Activated CD8-positive, alpha-beta T cell treated with anti-CD3 and anti-CD28 coated beads for 36 hours (primary cell): Measurements from ENCODE around the gene THUMPD3. TPM values are rescaled to one million over a fixed set of nuclear protein-coding genes. Genes with fewer than 3 reads are reported as not detected.

Source experiments
- ATAC-seq: fragments of 200-7000 bp; cut with Tn5 transposase; one replicate; pipeline ENCODE4 v1.10.0; 2021; ENCODE audit warnings: mild to moderate bottlenecking, moderate library complexity
- CTCF ChIA-PET: fragments of 350-600 bp; sonication (Branson Sonifier 250); formaldehyde crosslinking; loops from one replicate; lab custom pipeline; 2021; ENCODE audit warnings: antibody characterized with exemption; lab: Charles Lee
- POLR2A ChIA-PET: fragments of 350-600 bp; sonication (Branson Sonifier 250); formaldehyde crosslinking; loops from one replicate; lab custom pipeline; 2021; ENCODE audit warnings: antibody characterized with exemption; lab: Charles Lee
- DNase-seq: peaks from one replicate; pipeline ENCODE4 v3.0.0-alpha.2; 2020
- H3K27ac Mint-ChIP-seq: one replicate; pipeline ENCODE4 v1.8.0; 2021; ENCODE audit warnings: mild to moderate bottlenecking, mixed read lengths
- H3K27me3 Mint-ChIP-seq: one replicate; pipeline ENCODE4 v1.8.0; 2021; ENCODE audit warnings: mixed read lengths
- H3K36me3 Mint-ChIP-seq: one replicate; pipeline ENCODE4 v1.8.0; 2021; ENCODE audit warnings: low read depth, mixed read lengths
- H3K4me1 Mint-ChIP-seq: one replicate; pipeline ENCODE4 v1.8.0; 2021; ENCODE audit warnings: low read depth, mixed read lengths
- H3K4me3 Mint-ChIP-seq: one replicate; pipeline ENCODE4 v1.8.0; 2021; ENCODE audit warnings: mild to moderate bottlenecking, moderate library complexity, mixed read lengths
- H3K9me3 Mint-ChIP-seq: one replicate; pipeline ENCODE4 v1.8.0; 2021; ENCODE audit warnings: mixed read lengths
- intact Hi-C: fragments of 100-400 bp; cut with micrococcal nuclease; formaldehyde crosslinking; loops from one replicate; pipeline ENCODE4 v1.10.0; 2022
- total RNA-seq, 2 experiments: library from RNA; stranded (reverse); gene quantifications; one replicate each; pipeline ENCODE4 v1.2.3, GENCODE V29; 2021
- TF ChIP-seq, protein P1 (sequence below): fragments of 200-600 bp; IDR thresholded peaks from one replicate; pipeline ENCODE4 v1.8.0; 2022; ENCODE audit warnings: antibody characterized with exemption, mild to moderate bottlenecking

THUMPD3 gene
- total RNA-seq, 2 experiments from 2014 or later, result 62.9 to 66.3 TPM

DNA sequence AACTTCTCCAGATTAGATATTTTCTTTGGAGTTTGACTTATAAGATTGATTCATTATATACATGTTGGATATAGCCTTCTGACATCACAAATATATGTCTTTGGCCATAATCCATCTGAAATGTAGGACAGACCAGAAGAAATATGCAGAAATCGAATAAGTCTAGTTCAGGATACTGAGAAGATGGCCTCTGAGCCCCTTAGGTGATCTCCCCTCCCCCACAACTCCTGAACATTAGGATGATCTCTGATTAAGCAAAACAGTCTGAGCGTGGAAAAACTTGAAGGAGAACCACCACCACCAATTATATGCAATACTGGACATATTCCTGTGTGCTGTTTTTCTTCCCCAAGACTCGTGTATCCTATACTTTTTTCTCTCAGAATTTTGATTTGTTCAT lies 37.8 kb downstream of the THUMPD3 start:
- TF ChIP-seq, protein P1, sequence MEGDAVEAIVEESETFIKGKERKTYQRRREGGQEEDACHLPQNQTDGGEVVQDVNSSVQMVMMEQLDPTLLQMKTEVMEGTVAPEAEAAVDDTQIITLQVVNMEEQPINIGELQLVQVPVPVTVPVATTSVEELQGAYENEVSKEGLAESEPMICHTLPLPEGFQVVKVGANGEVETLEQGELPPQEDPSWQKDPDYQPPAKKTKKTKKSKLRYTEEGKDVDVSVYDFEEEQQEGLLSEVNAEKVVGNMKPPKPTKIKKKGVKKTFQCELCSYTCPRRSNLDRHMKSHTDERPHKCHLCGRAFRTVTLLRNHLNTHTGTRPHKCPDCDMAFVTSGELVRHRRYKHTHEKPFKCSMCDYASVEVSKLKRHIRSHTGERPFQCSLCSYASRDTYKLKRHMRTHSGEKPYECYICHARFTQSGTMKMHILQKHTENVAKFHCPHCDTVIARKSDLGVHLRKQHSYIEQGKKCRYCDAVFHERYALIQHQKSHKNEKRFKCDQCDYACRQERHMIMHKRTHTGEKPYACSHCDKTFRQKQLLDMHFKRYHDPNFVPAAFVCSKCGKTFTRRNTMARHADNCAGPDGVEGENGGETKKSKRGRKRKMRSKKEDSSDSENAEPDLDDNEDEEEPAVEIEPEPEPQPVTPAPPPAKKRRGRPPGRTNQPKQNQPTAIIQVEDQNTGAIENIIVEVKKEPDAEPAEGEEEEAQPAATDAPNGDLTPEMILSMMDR, result no peak
- ATAC-seq (no peak), DNase-seq (no peak)
- POLR2A ChIA-PET, result no interaction called here
- H3K4me1 Mint-ChIP-seq, result peaks cover 56% of the 10 kb centered on the region
- intact Hi-C loops, result no loop called here
- CTCF ChIA-PET, result interaction anchor here (1.4 kb wide), 1 partner anchor 37 kb away, joined by 4 read pairs; no protein-coding TSS in a partner anchor
- no peaks in the 10 kb centered on the region for H3K9me3 Mint-ChIP-seq
- H3K27me3 Mint-ChIP-seq, result no peaks in the 10 kb centered on the region
- peak overlapping the region; percentile 92 for H3K4me3 Mint-ChIP-seq
- H3K27ac Mint-ChIP-seq, result peak overlapping the region; percentile 46
- H3K36me3 Mint-ChIP-seq, result peaks cover 30% of the 10 kb centered on the region

DNA sequence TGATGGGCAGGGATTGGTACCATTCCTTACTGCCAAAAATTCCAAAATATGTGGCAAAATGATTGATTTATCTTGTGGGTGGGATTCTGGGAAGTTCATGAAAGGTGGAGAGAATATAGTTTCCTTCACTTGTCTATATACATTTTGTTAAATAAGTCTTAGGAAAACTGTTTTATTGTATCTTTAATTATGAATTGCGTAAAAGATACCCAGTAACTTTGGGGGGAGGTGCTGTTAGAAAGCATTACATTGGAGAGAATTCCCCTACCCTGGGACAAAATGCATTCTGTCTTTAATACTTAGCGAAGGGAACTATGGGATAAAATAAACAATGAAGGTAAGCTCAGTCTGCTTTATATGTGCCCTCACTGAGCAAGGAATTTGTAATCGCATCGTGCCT lies 39.1 kb downstream of the THUMPD3 start:
- CTCF ChIA-PET, result interaction anchor here (0.8 to 1.0 kb wide), 2 partner anchors 19 to 49 kb away, joined by 3 to 4 read pairs; no protein-coding TSS in a partner anchor
- intact Hi-C loops, result no loop called here
- TF ChIP-seq, protein P1, result no peak
- Mint-ChIP-seq H3K27ac (no peak overlapping the region), H3K4me3 (peak overlapping the region; percentile 9), H3K36me3 (peaks cover 29% of the 10 kb centered on the region), H3K27me3 (no peaks in the 10 kb centered on the region), H3K4me1 (peaks cover 61% of the 10 kb centered on the region), H3K9me3 (no peaks in the 10 kb centered on the region)
- no peak for DNase-seq
- POLR2A ChIA-PET, result interaction anchor here (0.9 to 2.0 kb wide), 4 partner anchors 14 to 39 kb away, joined by 3 to 10 read pairs (median 6); partner anchors contain the start of gene THUMPD3
- no peak for ATAC-seq

DNA sequence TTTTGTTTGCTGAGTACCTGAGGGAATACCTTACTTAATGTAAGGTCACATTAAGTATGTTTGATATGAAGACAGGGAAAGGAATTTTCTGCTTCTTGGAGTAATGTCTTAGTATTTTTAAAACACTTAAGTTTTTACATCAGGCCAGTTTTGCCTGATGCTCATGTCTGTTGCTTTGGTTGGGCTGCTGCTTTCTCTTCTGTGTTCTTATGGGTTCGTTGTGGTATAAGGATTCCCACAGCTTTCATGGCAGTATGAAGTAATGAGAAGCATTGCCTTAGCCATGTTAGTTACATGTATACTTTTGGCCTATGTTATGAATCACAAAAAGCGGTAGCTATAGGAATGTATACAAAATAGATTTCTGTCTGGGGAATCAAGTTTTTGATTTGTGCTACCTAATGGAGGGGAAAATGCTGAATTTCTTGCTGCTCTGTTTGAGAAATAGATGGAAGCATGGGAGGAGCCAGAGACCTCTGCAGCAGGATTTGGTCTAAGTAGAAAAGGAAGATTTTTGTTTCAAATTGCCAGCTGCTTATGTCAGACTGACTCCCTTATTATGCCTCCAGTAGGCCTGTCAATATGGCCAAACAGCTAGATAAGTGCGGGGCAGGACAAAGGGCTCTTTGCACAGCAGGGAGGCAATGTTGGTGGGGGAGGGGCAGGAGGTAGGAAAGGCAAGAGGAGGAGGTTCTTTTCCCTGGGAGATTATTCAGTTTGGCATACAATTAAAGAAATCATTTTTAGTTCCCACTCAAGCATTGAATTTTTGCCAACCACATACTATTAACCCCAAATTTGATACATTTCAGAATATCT lies 39.8 kb downstream of the THUMPD3 start:
- Mint-ChIP-seq H3K4me3 (no peak overlapping the region), H3K4me1 (peaks cover 67% of the 10 kb centered on the region)
- CTCF ChIA-PET, result interaction anchor here (0.8 to 1.2 kb wide), 3 partner anchors 14 to 49 kb away, joined by 3 to 4 read pairs (median 3); no protein-coding TSS in a partner anchor

DNA sequence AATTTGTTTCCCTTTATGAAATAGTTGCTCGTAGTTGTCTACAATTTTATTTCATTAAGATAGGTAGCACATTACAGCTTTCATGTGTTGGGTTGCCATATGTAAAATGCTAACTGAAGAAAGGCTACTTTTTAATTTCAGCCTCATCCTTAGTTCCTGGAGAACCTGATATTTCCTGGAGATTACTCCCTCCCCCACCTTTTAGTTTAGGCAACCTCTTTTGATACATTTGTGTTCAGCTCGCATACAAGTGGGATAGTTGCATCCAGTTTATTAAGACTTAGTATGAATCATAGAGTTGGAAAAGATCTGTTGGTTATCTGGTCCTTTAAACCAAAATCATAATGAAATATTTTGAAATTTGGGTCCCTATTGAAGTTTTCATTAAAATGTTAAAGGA lies 40.6 kb downstream of the THUMPD3 start:
- Mint-ChIP-seq H3K4me1 (peaks cover 72% of the 10 kb centered on the region), H3K4me3 (no peak overlapping the region), H3K9me3 (no peaks in the 10 kb centered on the region), H3K27ac (no peak overlapping the region), H3K36me3 (peaks cover 26% of the 10 kb centered on the region), H3K27me3 (no peaks in the 10 kb centered on the region)
- CTCF ChIA-PET, result interaction anchor here (1.2 kb wide), 1 partner anchor 13 kb away, joined by 3 read pairs; no protein-coding TSS in a partner anchor
- POLR2A ChIA-PET, result interaction anchor here (0.9 to 2.0 kb wide), 4 partner anchors 9 to 41 kb away, joined by 4 to 10 read pairs (median 6); partner anchors contain the start of gene THUMPD3
- ATAC-seq (no peak), DNase-seq (no peak)
- intact Hi-C loops, result no loop called here
- TF ChIP-seq, protein P1, result no peak

More for the DNA sequence above, 39.8 kb downstream of the THUMPD3 start:
- intact Hi-C loops, result no loop called here
- POLR2A ChIA-PET, result interaction anchor here (0.9 to 2.0 kb wide), 6 partner anchors 8 to 40 kb away, joined by 3 to 10 read pairs (median 5); partner anchors contain the start of gene THUMPD3
- DNase-seq (no peak), ATAC-seq (no peak)
- TF ChIP-seq, protein P1, result no peak
- Mint-ChIP-seq H3K36me3 (peaks cover 29% of the 10 kb centered on the region), H3K27me3 (no peaks in the 10 kb centered on the region), H3K27ac (no peak overlapping the region), H3K9me3 (no peaks in the 10 kb centered on the region)
